ENCODE results near the gene SLC9A1.

The SLC9A1 gene

DNA sequence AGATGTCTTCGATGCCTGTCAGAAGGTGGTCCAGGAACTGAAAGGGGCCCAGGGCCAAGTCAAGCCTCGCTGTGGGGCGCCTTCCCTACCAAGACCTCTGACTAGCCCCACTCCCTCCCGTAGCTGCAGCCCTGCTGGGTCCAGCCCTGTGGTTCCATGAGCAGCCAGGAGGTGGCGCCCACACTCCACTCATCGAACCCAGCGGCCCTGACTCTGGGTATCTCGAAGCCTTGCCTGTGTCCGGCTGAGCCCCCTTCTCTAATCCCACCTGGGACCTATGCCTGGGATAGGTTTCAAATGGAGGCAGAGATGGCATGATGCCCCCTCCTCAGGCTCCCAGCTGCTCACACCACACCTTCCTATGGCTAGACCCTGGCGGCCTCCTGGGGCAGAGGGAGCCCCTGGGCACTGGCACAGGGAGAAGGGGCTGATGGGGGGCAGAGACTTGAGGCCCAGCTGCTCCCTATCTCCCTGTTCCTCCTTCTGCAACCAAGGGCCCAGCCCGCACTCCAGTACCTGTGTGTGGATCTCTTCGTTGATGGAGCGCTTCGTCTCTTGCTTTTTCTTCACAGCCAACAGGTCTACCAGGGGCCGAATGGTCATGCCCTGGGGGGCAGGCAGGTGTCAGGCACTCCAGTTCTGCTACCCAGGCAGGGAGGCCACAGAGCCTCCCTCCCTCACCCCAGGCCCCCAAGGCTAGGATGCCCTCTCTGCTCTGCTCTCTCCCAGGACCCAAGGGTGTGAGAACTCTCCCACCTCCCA, 52.0 kb downstream of the SLC9A1 start (continued):
- TF ChIP-seq, protein P1, sequence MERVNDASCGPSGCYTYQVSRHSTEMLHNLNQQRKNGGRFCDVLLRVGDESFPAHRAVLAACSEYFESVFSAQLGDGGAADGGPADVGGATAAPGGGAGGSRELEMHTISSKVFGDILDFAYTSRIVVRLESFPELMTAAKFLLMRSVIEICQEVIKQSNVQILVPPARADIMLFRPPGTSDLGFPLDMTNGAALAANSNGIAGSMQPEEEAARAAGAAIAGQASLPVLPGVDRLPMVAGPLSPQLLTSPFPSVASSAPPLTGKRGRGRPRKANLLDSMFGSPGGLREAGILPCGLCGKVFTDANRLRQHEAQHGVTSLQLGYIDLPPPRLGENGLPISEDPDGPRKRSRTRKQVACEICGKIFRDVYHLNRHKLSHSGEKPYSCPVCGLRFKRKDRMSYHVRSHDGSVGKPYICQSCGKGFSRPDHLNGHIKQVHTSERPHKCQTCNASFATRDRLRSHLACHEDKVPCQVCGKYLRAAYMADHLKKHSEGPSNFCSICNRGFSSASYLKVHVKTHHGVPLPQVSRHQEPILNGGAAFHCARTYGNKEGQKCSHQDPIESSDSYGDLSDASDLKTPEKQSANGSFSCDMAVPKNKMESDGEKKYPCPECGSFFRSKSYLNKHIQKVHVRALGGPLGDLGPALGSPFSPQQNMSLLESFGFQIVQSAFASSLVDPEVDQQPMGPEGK (tag by site-specific recombination; IDR thresholded peaks at IDR 0.05): peak; percentile 29; the same call in 1 of the 2 replicates
- peak; percentile 51; the same call in 1 of the 2 replicates for TF ChIP-seq ZIC2 (tag by site-specific recombination; IDR thresholded peaks at IDR 0.05)
- no peak for TF ChIP-seq ZSCAN16 (tag by site-specific recombination; IDR thresholded peaks at IDR 0.05)
- TF ChIP-seq, protein P2, sequence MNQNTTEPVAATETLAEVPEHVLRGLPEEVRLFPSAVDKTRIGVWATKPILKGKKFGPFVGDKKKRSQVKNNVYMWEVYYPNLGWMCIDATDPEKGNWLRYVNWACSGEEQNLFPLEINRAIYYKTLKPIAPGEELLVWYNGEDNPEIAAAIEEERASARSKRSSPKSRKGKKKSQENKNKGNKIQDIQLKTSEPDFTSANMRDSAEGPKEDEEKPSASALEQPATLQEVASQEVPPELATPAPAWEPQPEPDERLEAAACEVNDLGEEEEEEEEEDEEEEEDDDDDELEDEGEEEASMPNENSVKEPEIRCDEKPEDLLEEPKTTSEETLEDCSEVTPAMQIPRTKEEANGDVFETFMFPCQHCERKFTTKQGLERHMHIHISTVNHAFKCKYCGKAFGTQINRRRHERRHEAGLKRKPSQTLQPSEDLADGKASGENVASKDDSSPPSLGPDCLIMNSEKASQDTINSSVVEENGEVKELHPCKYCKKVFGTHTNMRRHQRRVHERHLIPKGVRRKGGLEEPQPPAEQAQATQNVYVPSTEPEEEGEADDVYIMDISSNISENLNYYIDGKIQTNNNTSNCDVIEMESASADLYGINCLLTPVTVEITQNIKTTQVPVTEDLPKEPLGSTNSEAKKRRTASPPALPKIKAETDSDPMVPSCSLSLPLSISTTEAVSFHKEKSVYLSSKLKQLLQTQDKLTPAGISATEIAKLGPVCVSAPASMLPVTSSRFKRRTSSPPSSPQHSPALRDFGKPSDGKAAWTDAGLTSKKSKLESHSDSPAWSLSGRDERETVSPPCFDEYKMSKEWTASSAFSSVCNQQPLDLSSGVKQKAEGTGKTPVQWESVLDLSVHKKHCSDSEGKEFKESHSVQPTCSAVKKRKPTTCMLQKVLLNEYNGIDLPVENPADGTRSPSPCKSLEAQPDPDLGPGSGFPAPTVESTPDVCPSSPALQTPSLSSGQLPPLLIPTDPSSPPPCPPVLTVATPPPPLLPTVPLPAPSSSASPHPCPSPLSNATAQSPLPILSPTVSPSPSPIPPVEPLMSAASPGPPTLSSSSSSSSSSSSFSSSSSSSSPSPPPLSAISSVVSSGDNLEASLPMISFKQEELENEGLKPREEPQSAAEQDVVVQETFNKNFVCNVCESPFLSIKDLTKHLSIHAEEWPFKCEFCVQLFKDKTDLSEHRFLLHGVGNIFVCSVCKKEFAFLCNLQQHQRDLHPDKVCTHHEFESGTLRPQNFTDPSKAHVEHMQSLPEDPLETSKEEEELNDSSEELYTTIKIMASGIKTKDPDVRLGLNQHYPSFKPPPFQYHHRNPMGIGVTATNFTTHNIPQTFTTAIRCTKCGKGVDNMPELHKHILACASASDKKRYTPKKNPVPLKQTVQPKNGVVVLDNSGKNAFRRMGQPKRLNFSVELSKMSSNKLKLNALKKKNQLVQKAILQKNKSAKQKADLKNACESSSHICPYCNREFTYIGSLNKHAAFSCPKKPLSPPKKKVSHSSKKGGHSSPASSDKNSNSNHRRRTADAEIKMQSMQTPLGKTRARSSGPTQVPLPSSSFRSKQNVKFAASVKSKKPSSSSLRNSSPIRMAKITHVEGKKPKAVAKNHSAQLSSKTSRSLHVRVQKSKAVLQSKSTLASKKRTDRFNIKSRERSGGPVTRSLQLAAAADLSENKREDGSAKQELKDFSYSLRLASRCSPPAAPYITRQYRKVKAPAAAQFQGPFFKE (tag by site-specific recombination; IDR thresholded peaks at IDR 0.05; ENCODE audit: borderline replicate concordance): no peak
- TF ChIP-seq SCRT2 (tag by site-specific recombination; IDR thresholded peaks at IDR 0.05): peak; percentile 65; the same call in 1 of the 2 replicates

DNA sequence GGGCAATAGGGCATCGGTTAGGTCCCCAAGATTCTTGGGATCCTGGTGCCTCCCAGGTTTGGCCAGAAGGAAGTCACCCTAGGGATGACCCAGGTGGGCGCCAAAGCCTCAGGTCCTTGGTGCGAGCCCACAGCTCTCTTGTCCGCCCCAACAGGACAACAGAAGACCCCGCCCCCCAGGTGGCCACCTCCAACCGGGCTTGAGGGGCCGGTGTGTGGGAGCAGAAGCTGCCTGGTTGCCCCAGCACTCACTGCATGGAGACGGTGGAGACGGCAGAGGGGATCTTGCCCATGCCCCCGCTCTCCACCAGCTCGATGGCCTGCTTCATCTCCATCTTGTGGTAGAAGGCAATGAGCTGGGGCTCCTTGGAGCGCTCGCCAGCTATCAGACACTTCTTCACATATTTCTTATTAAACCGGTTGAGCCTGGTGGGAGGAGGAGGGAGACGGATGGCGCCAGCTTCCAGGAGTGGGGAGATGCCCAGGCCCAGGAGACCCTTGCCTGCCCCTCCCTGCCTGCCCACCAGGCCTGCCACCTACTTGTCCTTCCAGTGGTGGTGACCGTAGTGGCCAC, 52.7 kb downstream of the SLC9A1 start:
- H3K9me3 ChIP-seq (ENCODE audit: control insufficient read depth, insufficient read depth, low read depth, low read length): no peaks in the 10 kb centered on the region
- TF ChIP-seq ZNF223 (tag by site-specific recombination; IDR thresholded peaks at IDR 0.05) (0 out of 2 replicates have a peak, but pooled peaks have one; percentile 35), ZBTB20 (tag by site-specific recombination; IDR thresholded peaks at IDR 0.05) (no peak), ZNF514 (tag by site-specific recombination; IDR thresholded peaks at IDR 0.05) (no peak)
- TF ChIP-seq, protein P3, sequence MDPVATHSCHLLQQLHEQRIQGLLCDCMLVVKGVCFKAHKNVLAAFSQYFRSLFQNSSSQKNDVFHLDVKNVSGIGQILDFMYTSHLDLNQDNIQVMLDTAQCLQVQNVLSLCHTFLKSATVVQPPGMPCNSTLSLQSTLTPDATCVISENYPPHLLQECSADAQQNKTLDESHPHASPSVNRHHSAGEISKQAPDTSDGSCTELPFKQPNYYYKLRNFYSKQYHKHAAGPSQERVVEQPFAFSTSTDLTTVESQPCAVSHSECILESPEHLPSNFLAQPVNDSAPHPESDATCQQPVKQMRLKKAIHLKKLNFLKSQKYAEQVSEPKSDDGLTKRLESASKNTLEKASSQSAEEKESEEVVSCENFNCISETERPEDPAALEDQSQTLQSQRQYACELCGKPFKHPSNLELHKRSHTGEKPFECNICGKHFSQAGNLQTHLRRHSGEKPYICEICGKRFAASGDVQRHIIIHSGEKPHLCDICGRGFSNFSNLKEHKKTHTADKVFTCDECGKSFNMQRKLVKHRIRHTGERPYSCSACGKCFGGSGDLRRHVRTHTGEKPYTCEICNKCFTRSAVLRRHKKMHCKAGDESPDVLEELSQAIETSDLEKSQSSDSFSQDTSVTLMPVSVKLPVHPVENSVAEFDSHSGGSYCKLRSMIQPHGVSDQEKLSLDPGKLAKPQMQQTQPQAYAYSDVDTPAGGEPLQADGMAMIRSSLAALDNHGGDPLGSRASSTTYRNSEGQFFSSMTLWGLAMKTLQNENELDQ (tag by site-specific recombination; IDR thresholded peaks at IDR 0.05; ENCODE audit: low read depth): no peak
- no peak overlapping the region for H3K27ac ChIP-seq (ENCODE audit: extremely low read depth, low read depth, low read length)
- no peak overlapping the region for H3K4me3 ChIP-seq (ENCODE audit: low read depth, low read length)
- peaks cover 0 to 54% of the 10 kb centered on the region in 2 experiments; a peak in 1 of 3 replicates for H3K36me3 ChIP-seq (ENCODE audit: control insufficient read depth in 2 of 2, insufficient read depth in 1 of 2, low read length in 2 of 2)
- CTCF ChIA-PET: interaction anchor here (0.6 to 15.2 kb wide), 31 partner anchors 9 to 560 kb away, joined by 3 to 329 read pairs (median 4); partner anchors contain the start of gene WDTC1
- peaks cover 8% of the 10 kb centered on the region for H3K4me1 ChIP-seq (ENCODE audit: control insufficient read depth, insufficient read depth, low read length)
- POLR2A ChIA-PET: interaction anchor here (0.6 to 2.4 kb wide), 3 partner anchors 52 to 199 kb away, joined by 3 to 8 read pairs (median 5); partner anchors contain the start of gene SLC9A1

DNA sequence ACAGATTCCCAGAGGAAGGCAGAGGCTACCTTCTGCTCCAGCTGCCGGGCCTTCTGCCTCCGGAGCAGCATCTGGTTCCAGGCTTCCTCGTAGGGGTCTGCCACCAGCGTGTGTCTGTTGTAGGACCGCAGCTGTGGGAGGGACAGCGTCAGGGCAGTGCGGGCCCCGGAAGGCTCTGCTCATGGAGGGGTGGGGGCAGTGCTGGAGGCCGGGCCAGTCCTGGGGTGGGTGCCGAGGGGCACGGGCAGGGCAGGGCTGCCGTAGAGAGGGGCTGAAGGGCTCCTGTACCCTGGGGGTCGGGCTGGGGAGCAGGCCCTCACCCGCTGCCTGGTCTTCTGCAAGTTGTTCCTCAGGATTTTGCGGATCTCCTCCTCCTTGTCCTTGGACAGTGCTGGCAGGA, 53.2 kb downstream of the SLC9A1 start:
- Histone ChIP-seq H3K9me3 (ENCODE audit: control insufficient read depth, insufficient read depth, low read depth, low read length) (no peaks in the 10 kb centered on the region), H3K36me3 (ENCODE audit: control insufficient read depth in 2 of 2, insufficient read depth in 1 of 2, low read length in 2 of 2) (peaks cover 0 to 51% of the 10 kb centered on the region in 2 experiments; a peak in 1 of 3 replicates), H3K4me3 (ENCODE audit: low read depth, low read length) (no peak overlapping the region), H3K27ac (ENCODE audit: extremely low read depth, low read depth, low read length) (no peak overlapping the region), H3K4me1 (ENCODE audit: control insufficient read depth, insufficient read depth, low read length) (peaks cover 8% of the 10 kb centered on the region)
- POLR2A ChIA-PET: interaction anchor here (2.4 kb wide), 1 partner anchor 52 kb away, joined by 8 read pairs; the partner anchor contains the start of gene SLC9A1
- TF ChIP-seq ZNF324 (tag by site-specific recombination; IDR thresholded peaks at IDR 0.05) (no peak), GLIS2 (tag by site-specific recombination; IDR thresholded peaks at IDR 0.05) (peak; percentile 14; the same call in 1 of the 2 replicates)
- TF ChIP-seq, protein P4, sequence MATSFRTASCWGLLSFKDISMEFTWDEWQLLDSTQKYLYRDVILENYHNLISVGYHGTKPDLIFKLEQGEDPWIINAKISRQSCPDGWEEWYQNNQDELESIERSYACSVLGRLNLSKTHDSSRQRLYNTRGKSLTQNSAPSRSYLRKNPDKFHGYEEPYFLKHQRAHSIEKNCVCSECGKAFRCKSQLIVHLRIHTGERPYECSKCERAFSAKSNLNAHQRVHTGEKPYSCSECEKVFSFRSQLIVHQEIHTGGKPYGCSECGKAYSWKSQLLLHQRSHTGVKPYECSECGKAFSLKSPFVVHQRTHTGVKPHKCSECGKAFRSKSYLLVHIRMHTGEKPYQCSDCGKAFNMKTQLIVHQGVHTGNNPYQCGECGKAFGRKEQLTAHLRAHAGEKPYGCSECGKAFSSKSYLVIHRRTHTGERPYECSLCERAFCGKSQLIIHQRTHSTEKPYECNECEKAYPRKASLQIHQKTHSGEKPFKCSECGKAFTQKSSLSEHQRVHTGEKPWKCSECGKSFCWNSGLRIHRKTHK (tag by site-specific recombination; IDR thresholded peaks at IDR 0.05): no peak
- CTCF ChIA-PET: interaction anchor here (0.6 to 15.2 kb wide), 27 partner anchors 10 to 560 kb away, joined by 3 to 329 read pairs (median 4); partner anchors contain the start of gene TRNP1

Data from HEK293 (cell line).